GM18520 (cell line): ENCODE results near the gene SAMD9L.
A peak's percentile ranks its signal among the peaks of the same experiment; 100 is the strongest.
"Not testable (repeated sequence)": the region's sequence is repeated elsewhere in the genome, so short reads cannot be mapped to it uniquely, and the experiment has no call there.

Experiments used
- ATAC-seq: cut with Tn5 transposase; IDR thresholded peaks from one replicate; pipeline ENCODE4 v1.9.1; 2021; ENCODE audit not compliant: unreplicated experiment

The SAMD9L gene

DNA sequence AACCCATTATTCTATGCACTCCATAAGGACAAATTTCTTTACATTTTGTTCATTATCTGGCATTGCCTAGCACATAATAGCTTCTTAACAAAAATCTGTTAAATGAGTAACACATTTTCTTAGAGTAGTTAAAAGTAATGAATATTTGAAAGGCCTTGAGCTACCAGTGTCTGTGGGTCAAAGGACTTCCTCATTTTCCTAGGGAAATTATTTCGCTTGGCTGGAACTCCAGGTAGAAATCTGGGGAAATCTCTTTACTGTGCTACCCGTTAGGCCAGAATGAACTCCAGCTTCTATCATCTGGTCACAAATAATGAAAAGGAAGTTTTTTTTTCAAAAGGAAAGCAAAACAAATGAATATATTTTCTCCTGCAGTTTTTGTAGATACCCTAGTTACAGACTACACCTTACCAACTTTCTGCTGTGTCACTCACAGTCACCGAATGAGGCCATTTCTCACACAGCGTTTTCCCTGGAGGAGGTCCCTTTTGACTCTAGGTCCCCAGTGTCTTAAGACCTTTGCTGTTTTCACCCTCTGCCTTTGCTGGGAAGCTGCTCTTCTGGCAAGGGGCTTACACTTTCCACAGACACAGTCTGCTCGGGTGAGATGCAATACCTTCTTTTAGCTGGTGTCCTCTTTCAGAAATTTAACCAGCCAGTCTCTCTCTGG is 1.6 kb downstream of the SAMD9L start:
- no peak for ATAC-seq

DNA sequence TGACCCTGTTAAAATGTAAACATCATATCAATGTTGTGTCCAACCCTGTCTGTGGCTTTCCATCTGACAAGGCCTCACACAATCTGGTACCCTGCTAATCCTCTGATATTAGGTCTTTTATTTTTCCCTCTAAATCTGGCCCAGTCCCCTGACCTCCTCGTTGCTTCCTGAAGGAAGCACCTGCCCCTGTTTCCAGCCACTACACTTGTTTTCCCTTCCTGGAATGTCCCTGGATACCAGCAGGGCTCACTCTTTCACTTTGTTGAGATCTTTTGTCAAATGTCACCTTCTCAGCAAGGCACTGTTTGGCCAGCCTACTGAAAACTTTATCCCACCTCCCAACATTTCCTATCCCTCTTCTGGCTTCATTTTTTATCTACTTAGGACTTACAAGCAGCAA is 2.1 kb downstream of the SAMD9L start:
- no peak for ATAC-seq

DNA sequence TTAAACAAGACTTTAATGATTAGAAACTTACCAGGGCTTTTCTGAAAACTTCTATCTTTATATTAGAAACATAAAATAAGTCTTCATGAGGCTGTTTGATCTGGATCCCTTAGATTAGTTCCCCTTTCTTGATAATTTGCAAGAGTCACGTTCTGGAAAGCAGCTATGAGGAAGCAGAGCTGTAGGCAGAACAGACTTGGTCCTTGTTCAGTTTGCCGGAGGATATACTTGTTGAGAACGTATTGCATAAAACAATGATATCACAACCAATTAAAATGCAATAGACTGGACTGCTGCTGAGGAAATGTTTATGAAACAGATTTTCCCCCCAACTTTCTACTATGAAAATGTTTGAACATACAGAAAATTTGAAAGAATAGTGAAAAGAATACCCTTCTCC is 2.8 kb downstream of the SAMD9L start:
- no peak for ATAC-seq

DNA sequence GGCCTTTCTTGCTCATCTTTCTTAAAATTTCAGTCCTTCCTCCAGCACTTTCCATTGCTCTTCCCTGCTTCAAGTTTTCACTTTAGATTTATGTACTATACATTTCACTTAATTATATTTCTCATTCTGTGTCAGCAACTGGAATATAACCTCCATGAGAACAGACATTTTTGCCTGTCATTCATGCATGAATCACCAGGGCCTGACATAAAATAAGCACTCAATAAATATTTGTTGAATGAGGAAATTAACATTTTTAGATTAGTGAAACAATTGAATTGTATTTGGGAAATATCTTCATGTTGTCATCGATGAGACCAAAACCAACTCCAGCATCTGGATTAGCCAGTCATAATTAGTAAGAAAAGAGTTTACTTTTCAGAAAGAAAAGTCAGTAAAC is 6.1 kb downstream of the SAMD9L start:
- no peak for ATAC-seq

DNA sequence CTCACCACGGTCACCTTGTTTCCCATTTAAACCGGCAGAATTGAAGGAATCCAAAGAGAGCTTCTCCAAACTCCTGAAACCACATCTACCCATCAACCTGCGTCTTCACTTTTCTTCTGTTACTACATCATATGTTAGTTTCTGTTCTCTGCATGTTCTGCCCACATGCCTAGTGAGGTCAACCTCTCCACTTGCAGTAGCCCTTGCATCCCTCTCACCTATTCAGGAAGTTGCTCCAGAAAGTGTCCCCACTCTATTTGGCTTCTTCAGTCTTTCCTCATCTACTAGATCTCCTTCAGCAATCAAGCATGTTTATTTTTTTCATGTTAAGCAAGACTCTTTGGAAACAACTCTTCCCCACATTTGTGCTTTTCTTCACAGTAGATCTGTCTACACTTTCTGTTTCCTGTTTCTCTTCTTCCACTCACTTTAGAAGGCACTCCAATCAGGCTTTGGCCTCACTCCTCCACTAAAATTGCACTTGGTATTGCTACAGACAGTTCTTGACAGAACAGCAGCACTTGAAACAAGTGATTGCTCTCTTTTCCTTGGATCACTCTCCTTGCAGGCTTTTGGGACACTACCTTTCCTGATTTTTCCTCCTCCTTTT is 7.5 kb downstream of the SAMD9L start:
- ATAC-seq, result no peak

DNA sequence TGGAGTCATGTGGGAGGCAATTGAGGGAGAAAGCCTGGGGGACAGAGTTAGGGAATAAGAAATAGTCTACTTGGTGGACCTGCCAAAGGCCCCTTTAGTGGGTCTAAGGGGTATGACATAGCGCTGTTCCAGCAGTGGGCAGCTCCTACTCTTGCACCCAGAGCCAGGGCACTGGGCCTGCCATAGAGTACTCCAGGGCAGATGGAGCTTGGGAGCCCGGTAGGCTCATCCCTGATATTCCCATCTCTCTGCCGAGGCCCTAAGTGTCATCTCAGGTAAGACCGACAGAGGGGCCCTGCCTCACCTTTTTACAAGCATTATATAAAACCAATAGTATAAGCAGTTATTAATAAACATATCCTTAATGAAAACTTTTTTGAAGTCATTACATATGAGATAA is 9.6 kb downstream of the SAMD9L start:
- no peak for ATAC-seq

DNA sequence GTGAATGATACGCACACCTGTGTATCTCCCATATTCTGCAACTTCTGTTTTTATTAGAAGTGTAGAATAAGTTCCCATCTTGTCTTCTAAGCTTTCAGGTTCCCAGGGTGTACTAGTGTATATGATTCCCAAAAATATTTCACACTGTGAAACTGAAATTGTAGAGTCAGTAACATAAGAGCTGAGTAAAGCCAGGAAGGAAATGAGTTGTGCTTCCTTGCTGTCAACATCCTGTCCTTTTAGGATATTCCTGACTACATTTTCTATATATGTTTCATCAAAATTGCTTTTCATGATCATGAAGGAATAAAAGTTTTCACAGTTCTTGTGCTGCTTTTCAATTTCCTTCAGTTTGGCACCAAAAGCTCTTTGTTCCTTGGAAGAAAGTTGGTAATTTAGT is 15.2 kb downstream of the SAMD9L start:
- ATAC-seq, result no peak

DNA sequence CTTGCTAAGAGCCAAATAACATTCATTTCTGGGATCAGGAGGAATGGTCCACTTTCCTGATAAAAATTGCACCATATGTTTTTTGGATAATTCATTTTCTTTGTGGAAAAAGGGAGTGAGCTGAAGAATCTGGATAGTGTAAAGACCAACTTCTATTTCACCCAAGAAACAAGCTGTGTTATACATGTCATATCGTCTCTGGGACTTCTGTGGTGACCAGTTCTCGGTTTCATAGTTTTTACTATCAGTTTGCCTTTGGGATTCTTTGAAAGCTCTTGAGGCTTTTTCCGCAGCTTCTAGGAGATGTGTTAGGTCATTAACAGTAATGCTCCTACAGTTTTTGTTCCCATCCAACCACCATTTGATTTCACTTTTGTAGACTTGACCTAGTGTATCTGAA is 16.0 kb downstream of the SAMD9L start:
- no peak for ATAC-seq

DNA sequence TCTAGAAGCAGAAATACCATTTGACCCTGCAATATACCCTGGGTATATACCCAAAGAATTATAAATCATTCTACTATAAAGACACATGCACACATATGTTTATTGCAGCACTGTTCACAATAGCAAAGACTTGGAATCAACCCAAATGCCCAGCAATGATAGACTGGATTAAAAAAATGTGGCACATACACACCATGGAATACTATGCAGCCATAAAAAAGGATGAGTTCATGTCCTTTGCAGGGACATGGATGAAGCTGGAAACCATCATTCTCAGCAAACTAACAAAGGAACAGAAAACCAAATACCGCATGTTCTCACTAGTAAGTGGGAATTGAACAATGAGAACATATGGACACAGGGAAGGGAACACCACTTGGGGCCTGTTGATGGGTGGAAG is 21.2 kb downstream of the SAMD9L start:
- not testable (repeated sequence) for ATAC-seq

DNA sequence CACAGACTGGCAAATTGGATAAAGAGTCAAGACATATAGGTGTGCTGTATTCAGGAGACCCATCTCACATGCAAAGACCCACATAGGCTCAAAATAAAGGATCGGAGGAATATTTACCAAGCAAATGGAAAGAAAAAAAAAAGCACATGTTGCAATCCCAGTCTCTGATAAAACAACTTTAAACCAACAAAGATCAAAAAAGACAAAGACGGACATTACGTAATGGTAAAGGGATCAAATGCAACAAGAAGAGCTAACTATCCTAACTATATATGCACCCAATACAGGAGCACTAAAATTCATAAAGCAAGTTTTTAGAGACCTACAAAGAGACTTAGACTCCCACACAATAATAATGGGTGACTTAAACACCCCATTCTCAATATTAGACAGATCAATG is 24.7 kb downstream of the SAMD9L start:
- ATAC-seq, result not testable (repeated sequence)

DNA sequence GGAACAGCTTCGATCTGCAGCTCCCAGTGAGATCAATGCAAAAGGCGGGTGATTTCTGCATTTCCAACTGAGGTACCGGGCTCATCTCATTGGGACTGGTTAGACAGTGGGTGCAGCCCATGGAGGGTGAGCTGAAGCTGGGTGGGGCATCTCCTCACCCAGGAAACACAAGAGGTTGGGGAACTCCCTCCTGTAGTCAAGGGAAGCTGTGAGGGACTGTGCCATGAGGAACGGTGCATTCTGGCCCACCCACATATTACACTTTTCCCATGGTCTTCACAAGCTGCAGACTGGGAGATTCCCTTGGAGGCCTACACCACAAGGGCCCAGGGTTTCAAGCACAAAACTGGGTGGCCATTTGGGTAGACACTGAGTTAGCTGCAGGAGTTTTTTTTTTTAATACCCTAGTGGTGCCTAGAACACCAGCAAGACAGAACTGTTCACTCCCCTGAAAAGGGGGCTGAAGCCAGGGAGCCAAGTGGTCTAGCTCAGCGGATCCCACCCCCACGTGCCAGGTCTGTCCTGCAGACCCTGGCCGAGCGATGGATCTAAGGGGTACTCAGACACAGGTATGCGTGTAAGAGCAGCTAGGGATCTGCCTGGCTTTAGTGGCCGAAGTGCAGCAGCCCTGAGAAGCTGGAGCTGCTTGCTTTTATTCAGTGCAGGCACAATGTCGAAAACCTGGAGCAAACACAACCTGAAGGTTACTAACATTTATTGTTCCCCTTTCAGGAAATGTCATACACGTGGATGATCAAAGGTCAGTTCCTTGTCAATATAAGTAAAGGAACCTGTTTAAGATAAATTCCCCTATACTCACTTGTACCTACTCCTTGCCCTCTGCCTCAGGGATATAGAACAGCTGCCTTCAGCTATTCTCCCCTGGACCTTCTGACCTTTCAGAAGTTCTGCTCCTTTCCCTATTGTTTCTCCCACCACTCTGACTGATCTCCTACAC is 27.3 kb downstream of the SAMD9L start:
- ATAC-seq, result no peak

DNA sequence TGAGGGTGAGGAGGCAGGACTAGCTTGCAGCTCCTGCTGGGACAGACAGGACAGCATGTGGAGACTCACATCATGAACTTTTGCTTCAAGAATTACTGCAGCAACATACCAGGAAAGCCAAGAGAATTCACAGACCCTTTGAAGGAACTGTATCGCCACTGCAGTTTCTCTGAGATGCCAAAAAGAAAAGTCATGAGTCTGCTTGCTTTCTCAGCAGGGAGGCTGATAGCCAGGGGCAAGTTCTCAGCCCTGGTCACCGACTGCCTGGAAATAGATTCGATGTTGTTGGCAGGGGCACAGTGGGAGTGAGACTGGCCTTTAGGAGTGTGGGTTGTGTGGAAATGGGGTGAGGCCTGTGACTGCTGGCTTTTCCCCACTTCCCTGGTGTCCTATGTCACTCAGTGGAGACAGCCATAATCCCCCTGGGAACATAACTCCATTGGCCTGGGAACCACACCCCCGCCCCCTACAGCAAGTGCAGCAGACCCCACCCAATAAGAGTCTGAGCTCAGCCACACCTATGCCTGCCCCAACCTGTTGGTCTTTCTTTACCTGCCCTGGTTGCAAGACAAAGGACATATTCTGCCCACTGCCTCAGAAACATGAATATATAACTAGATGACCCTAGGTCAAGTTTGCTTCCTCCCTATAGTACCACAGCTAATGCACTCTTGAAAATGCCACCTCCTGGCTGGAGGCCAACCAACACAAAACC is 28.8 kb downstream of the SAMD9L start:
- no peak for ATAC-seq

DNA sequence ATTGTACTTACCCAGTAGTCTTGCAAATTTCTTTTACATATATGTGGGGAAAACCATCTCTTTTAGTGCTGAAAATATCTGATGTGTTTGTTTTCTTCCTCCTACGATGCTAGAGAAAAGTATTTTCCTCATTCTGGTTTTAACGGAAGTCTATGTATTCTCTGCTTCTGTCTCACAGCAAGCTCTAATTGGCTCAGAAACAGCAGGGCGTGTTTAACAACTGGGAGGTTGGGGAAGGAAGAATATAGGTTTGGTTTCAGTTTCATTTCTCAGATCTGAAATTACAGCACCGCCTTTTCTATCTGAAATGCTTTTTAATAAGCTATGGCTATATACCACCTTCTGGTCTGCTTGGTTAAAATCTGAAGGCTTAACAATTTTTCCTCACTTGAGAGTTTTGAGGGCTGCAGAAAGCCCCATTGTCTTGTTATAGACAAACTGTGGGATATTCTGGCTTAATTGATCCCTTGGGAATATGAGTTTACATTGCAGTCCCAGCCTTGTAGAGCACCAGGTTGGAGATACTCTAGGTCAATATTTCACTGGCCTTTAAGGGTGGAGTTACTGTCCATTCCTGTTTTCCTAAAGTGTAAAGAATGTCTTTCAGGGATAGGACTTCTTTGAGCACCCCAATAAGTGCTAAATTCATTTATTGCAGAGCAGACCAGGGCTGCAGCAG is 30.2 kb downstream of the SAMD9L start, which contains the start of gene SAMD9:
Gene SAMD9, minus strand, starts transcription at position 128 of the 679 bp plus-strand sequence. CDS start 11,882 bp downstream, outside the sequence.
- peak; percentile 99 for ATAC-seq

DNA sequence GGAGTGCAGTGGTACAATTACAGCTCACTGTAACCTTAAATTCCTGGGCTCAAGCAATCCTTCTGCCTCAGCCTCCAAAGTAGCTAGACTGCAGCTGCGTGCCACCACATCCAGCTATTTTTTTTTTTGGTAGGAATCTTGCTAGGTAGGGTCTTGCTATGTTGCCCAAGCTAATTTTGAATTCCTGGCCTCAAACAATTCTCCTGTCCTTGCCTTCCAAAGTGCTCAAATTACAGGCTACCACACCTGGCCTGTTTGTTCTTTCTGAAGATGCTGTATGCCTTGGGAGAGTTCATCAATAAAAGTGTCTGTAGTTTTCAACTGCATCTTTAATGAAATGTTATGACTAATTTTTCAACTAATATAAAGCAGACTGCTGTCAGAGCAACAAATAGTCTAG is 30.9 kb downstream of the SAMD9L start:
- no peak for ATAC-seq

DNA sequence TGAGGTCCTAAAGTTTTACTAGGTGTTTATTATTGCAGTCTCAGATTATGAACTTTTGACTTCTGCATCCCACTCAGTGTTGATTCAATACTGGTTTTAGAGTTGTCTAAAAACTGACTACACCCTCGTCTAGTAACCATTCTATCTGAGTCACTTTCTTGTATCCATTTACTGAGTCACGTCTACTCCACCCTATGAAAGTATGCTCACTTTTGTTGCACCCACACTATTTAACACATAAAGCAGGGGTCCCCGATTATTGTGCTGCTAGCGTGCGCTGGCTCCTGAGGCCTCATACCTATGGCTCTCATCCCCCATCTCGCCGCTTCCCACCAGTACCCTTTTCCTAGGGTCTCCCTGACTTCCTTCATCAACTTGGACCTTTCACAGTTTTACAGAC is 32.4 kb downstream of the SAMD9L start:
- ATAC-seq, result no peak

DNA sequence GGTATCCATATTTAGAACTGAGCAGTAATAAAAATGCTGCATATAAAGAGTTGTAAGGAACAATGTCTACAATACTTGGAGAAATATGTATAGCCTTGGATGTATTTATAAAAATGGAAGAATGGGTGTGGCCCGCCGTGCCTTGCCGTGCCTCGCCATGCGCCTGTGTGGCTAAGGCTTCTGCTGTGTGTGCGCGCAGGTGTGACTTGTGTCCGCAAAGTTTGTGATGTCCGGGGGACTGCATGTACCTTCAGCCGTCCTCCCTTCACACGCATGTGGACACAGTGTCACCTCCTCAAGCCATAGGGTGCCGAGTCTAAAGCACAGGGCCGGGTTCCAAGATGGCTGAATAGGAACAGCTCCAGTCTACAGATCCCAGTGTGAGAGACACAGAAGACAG is 40.2 kb downstream of the SAMD9L start:
- no peak for ATAC-seq

DNA sequence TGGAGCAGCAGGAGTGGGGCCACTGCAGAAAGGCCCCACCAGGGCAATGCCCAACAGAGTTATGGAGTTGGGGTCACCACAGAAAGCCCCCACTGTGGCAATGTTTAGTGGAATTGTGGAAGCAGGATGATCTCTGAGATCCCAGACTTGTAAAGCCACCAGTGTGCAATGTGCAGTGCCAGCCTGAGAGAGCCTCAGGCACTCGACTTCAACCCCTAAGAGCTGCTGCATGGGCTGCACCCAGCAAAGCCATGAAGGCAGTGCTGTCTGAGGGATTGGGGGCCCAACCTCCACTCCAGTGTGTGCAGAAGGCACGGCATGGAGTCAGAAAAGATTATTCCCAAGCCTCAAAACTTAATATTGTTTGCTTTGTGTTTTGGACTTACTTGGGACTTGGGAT is 50.8 kb downstream of the SAMD9L start:
- ATAC-seq, result no peak

DNA sequence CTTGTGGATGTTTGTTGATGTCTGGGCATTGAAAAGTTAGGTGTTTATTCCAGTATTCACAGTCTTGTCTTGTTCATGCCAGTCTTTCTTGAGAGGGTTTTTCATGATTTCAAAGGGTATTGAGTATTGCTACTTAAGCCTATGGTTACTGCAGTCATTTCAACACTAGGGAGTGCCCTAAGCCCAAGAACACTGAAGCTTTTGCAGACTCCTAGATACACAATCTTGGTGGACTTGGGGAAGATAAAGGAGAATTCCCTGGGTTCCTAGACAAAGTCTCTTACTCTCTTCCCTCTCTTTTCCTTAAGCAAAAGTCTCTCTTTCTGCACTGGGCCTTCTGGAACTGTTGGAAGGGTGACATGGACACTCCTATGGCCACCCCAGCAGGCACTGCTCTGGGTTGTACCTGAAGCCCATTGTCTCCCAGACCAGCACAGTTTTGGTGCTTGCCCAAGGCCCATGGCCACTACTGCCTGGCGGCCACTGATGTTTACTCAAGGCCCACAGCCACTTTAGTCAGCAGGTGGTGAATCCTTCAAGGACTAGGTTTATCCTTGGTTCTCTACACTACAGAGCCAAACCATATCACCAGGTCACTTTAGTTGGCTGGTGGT is 55.3 kb downstream of the SAMD9L start:
- no peak for ATAC-seq
